Fibroblast of skin of back (primary cell): ENCODE measurements around the gene INTS11.

Experiments
- DNase-seq: peaks from one replicate; pipeline ENCODE4 v3.0.0-alpha.2; 2013

INTS11 gene

DNA sequence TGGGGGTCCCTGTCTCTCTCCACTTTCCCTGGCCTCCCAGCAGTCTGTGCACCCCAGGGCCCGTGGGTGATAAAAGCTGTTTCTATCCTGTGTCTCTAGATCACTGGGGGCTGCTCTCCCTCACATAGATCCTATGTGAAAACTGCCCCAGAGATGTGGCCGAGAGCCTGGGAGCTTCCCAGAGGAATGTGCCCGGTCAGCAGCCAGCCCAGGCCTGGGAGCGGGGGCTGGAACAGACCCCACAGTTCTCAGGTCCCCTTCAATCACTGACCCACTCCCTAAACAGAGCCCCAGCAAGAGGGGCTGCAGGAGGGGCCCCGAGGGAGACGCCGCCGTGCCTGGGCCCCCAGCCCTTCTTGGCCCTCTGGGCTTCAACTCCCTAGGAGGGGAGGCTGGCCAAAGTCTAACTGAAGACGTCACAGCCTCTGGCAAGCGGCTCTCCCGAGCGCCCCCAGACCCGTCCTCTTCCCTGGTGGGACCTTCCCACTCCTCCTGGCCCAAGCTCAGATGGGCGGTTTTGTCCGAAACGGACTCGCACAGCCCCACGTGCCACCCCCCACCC lies 33.5 kb upstream of the INTS11 start:
- peak; percentile 44 for DNase-seq

DNA sequence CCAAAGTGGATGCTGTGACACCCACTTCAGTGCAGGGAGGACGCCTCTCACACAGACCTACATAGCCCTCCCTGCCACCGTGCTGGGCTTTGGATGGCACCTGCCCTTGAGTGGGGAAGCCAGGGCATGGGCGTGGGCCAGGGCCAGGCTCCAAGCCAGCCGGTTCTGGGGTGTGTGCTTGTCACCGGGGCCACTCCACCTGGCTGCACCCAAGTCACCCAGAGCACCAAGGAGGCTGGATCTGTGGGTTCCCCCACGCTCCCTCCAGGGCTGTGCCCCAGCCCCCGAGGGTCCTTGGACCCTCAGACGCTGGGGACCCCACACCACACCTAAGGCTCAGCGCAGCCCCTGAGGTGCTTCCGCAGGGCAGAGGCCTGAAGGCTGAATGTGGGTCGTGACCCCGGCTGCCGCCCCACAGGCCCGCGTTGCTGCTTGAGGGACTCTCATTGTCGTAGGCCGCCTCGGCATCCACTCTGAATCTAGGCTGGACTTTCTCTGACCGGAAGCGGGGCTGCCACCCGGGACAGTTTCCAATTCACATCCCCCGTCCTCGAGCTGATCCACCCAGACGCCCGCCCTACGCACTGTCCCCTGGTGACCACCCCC lies 32.4 kb upstream of the INTS11 start:
- no peak for DNase-seq

DNA sequence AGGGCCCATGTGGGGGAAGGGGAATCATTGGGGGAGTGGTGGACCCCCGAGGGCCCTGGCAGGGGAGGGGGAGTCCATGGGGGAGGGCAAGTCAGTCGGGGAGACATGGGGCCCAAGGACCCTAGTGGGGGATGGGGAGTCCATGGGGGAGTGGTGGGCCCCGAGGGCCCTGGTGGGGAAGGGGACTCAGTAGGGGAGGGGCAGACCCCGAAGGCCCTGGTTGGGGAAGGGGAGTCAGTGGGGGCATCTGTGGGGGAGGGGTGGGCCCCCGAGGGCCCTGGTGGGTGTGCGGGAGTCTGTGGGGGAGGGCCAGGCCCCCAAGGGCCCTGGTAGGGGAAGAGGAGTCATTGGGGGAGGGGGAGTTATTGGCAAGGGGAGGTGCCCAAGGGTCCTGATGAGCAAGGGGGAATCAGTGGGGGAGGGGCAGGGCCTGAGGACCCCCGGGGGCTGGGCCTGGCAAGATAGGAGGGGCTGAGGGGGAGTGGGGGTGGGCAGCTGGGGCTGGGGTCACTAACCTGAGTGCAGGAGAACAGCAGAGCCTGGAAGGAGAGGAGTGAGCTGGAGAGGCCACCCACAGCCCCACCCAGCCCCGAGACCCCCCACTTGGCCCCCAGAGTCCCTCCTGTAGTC lies 31.8 kb upstream of the INTS11 start:
- no peak for DNase-seq

DNA sequence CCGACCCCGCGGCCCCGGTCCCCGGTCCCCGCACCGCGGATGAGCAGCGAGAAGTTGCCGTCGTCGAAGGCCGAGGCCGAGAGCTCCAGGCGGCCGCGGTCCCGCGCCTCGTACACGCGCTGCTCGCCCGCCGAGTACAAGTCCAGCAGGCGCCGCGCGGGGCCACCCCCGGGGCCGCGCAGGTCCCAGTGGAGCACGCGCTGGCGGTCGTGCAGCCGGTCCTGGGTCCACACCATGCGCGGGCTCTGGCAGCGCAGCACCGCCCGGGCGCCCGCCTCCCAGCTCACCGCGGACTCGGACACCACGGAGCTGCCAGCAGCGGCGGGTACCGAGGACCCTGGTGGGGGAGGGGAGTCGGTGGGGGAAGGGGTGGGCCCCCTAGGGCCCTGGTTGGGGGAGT lies 31.0 kb upstream of the INTS11 start:
- DNase-seq = no peak

DNA sequence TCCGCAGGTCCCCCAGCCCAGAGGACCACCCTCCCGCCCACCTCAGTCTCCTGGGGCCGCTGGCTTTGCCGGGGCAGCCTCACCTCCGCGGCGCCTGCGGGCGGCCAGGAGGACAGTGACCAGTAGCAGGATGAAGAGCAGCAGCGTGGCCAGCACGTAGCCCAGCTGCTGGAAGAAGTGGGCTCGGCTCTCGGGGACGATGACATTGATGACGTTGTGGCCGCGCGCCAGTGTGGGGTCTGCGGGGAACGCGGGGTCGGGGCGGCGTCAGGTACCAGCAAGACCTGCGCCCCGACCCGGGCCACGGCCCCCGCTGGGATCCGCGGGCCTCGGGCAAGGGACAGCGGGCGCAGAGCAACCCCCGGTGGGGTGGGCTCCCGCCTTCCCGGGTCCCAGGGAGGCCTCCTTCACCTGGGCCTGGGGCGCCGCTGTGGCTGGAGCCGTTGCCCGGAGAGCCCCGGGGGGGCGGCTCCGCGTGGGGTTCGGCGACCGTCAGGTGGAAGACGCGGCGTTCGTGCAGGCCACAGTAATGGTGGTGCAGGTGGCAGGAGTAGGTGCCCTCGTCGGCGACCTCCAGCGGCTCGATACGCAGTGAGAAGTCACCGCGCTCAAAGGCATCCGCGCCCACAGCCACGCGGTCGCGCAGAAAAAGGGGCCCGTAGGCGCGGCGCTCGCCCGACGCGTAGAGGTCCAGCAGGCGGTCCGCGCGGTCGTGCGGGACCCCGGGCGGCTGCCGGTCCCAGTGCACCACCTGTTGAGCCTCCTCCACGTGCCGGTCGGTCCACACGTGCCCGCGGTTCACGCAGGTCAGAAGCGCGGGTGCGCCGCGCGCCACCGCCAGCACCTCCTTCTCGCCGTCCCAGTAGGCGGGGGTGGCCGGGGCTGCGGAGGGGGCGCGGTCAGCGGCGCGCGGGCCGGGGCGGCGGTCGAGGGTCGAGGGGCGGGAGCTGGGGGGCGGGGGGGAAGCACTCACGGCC lies 30.1 kb upstream of the INTS11 start:
- no peak for DNase-seq

DNA sequence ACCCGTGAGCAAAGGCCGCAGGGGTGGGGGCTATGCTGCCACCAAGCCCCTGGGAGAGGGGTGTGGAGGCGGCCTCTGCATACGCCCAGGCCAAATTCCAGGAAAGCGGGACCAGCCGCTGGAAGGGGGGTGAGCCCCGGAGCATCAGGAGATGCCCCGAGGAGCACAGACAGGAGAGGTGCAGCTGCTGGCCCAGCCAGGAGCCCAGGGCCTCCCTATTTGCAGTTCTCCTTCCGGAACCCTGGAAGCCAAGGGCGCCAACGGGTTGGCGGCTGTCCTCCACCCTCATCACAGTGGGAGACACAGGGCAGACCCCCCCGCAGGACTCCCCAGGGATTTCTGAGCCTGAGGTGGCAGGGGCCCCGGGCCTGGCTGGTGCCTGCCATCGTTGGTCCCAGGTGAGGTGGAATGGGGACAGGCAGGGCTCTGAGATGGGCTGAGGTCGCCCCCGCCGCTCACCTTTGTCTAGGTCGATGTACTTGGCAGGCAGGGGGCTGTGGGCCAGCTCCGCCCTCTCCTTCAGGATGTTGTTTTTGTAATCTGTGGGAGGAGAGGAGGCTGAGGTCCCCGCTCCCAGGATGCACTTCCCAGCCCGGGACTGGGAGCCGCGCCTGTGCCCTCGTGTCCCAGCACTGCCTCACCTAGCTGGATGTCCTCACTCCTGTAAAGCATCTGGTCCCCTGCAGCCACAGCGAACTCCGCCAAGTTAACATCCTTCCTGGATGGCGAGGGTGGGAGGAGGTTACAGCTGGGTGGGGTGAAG lies 29.1 kb upstream of the INTS11 start:
- DNase-seq = no peak

DNA sequence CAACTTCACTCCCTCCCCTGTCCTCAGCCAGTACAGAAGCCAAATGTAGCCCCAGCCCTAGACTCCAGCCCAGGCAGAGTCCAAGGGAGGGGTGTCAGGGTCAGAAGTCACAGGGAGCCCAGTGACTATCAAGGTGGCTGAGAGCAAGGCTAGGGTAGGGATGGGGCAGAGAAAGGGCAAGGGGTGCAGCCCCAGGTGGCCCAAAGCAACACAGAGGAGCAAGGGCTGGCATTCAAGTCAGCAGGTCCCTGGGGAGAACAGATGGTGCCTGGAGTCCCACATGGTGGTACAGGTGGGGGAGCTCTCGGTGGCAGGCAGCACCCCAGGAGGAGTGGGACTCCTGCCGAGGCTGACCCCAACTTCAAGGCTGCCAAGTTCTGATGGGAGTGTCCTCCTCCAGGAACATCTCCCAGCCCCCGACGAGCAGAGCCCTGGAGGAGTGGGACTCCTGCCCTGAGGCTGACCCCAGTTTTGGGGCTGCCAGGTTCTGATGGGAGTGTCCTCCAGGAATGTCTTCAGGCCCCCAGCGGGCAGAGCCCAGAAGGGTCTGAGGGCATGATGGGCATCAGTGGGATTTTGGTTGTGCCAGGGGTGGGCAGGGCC lies 28.4 kb upstream of the INTS11 start:
- no peak for DNase-seq

DNA sequence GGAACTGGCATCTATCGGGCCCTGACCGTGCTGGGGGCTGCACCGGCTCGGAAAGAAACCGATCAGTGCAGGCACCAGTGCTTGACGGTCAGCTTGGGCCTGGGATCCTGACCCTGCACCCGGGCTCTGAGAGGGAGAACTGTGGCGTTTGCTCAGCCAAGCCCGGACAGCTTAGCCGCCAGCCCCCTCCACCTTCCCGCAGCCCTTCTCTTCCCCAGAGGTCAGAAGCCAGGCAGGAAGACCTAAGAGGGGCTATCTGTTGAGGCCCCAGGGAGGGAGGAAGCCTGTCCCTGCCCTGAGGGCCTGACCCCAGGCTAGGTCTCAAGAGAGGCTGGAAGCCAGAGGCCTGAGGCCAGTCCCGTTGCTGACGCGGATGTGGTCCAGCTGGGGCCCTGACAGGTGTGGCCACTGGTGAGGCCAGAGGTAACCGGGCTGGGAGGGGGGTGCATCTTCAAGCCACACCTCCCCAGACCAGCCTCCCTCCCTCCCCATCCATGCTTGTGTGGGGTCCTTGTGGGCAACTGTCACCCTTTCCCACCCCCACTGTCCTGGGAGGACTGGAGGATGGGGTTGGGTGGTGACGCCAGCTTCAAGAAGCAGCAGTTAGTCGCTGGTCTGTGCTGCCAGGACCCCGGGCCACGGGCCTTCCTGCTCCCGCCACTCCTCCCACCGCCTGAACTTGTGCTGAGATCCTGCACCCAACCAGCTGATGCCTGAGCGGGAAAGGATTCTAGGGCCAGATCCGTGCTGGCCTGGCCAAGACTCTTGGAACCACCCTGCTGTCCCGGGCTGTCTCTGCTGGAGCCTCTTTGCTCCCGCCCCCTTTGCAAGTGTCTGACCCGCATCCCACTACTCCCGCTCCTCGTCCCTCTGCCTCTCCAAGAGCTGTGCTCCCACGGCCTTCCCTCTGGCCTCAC lies 27.3 kb upstream of the INTS11 start:
- DNase-seq = peak; percentile 43

DNA sequence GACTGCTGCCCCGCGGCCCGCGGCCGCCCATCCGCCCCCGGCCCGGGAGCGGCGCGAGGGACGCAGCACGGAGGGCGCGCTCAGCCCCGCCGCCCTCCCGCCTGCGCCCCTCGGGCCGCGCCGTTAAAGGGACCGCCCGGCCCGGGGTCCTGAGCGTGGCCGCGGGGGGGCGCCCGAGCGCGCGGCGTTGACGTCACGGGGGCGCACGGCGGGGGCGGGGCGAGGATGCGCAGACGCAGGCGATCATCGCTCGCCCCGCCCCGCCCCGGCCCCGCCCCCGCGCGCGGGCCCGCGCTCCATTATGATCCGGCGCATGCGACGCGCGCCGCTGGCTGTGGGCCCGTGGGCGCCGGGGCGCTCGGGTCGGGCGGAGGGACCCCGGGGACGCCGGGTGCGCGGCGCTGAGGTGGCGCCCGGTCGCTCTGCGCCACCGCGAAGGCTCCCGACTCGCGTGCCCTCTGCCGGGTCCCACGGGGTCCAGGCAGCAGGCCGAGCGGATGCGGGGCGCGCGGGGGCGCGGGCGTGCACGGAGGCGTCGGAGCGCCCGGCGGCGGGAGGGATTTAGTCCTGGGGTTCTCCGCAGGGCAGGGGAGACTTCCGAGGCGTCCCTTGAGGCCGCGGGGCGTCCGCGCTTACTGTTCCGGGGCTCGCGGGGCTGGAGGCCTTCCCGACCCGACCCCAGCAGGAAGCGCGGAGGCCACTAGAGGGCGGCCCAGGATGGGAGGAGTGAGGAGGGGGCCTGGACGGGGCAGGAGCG lies 25.0 kb upstream of the INTS11 start, which contains the start of gene DVL1:
DVL1 (minus strand) TSS at position 163 of the 757 bp plus-strand sequence. CDS start 353 bp downstream, outside the sequence.
- DNase-seq = peak; percentile 70

DNA sequence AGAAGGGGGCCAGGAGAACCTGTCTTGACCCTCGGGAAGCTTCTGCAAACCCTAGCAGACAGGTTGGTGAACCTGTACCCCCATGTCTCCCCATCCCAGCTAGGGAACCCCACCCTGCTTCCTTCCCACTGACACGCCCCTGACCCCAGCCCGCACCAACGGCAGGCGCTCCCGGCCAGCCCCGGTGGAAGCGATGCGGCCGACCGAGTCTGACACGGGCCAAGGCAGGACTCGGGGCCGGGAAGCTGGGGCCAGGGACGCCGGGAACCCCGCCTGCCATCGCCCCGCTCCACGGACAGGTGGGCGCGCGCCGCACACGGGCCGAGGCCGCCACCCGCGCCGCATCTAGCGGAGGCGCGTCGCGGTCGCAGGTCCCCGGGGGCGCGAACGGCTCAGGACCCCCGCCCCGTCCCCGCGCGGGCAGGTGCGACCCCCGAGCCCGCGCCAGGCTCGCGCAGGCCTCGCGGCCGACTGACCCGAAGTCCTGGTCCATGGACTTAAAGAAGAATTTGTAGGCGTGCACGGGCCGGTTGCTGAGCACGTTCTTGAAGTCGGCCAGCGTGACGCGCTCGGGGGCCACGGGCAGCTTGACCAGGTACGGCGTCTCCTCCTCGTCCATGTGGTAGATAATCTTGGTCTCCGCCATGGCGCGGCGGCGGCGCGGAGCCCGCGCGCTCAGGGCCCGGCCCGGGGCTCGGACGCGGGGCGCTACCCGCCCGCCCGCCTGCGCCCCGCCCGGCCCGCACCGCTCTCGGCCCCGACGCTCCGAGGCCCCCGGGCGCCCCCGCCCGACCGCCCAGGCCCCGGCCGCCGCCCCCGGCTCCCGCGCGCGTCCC lies 24.2 kb upstream of the INTS11 start:
- no peak for DNase-seq

DNA sequence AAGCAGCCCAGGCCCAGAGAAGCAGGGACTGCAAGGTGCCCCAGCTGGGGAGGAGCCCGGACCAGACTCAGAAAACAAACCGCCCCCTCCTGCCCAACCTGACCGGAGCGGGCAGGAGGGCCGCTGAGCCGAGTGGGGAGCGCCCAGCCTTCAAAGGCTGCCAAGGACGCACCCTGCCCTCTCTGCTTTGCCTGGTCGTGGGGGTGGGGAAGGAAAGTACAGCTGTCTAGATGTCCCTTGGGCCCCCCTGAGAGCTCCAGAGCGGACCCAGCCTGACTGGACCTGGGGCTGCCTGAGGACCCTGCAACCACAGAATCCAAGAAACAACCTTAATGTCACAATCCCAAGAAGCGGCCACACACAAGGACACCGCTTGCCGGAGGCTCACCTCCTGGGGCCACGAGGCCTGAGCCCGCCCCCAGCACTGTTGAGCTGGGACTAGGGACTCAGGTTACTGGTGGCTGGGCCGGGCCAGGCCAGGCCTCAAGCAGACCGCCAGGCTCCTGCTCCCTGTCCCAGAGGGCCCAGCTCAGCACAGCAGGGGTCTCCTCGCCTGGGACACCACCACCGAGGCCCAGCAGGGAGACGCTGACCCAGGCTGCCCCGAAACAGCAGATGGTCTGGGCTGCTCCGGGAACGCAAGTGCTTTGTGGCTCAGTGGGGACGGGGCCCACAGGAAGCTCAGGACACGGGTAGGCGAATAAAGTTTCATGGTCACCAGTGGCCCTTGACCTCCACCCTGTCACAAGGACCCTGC lies 23.4 kb upstream of the INTS11 start:
- no peak for DNase-seq

DNA sequence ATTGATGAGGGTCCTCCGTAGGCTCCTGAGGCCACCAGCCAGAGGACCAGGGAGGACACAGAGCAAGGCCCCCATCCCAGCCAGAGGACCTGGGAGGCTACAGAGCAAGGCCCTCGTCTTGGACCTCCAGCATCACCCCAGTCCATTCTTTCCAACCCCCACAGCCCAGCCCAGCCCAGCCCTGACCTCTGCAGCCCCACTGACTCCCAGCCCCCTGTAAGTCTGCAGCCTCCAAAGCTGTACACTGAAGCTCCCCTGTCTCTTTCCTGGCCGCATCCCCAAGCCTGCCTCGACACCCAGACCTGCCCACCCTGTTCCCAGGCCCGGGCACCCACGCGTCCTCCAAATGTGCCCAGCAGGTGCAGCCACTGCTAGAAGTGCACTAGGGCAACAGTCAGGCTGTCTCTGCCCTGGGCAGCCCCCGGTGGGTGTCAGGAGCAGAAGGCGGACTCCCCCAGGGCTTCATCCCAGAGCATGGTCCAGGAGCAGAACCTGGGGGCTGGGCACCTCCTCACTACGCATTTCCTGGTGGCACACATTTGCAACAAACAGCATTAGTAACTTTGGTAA lies 22.7 kb upstream of the INTS11 start:
- no peak for DNase-seq

DNA sequence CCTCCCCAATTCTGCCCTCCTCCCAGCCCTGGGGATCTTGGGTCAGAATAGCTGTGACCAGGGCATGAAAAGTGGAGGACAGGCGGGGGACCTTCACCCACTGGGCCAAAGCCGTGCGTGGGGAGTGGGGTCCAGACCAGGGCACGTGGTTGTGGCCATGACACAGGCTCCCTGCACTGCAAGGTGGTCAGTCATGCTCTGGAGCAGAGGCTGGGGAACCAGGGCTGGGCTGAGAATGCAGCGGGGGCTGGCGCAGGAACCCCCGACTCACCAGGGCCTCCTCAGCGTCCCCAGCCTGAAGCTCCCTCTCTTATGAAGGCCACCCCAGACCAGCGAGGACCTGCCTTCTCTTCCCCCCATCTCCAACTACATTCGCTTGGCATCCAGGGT lies 22.0 kb upstream of the INTS11 start:
- DNase-seq = no peak

DNA sequence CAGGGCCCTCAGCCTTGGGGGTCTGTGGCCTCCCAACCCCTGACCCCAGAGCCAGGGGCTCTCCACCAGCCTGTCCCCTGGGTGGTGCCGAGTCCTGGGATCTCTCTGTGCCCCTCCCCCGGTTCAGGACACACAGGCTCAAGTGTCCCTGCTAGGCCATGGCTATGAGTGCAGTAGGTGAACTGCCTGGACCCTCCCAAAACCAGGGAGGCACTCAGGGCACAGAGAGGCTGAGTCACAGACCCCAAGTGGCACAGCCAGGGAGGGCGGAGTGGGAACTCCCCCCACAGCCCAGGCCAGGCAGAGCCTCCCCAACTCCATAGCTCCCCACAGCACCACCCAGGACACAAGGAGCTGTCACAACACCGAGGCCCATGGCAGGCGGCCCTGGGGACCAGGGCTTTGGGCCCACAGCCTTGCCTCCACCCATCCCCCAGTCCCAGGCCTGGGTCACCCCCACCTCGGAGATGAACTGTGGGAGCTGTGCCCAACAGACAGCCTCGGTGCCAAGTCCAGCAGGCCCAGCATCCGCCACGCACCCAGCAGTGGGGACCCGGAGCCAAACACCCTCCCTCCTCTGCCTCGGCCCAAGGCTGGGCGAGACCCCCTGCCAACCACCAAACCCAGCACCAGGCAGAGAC lies 21.5 kb upstream of the INTS11 start:
- no peak for DNase-seq

DNA sequence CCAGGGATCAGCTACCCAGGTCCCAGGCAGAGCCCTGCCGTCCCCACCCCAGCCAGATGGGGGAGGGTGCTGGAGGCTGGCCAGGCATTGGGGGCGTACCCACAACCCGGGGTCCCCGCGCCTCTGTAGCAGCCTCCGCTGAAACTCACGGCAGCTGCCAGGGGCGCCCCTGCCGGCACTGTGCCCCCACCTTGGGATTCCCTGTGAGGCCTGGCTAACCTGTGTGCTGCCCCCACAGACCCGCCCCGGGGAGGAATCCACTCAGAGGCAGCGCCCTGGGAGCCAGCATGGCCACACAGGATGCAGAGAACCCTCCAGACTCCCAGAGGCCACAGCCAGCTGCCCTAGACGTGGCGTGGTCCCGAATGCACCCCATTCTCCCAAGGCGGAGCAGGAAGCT lies 20.9 kb upstream of the INTS11 start:
- no peak for DNase-seq

DNA sequence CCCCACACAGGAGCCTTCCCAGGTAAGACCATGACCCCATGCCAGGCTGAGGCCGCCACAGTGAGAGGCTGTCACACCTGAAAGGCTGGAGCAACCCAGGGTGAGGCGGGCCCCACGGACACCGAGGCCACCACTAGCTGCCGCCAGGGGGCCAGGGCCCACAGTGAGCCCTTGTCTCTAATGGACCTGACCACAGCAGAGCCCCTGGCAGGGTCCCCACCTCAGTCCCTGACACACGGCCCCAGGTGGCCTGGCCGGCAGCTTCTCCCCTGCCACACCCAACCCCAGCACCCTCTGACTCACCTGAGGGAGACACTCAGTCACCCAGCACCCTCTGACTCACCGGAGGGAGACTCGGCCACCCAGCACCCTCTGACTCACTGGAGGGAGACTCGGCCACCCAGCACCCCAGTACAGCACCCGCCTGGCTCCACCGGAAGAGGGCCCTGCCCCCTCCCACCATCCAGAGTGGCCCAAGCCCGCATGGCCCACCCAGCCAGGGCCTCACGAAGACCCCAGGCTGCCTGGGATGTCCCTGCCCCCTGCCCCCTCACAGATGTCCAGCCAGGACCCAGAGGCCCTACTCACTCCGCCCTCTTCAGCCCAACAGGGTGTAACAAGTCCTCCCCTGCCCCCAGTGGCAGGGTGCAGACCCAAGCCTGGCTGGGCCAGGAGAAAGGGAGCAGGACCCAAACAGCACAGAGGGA lies 20.3 kb upstream of the INTS11 start:
- peak; percentile 81 for DNase-seq
